VCaP (cell line): ENCODE results near the gene DUSP6.

ENCODE experiments used
- H3K27ac ChIP-seq: fragments of 450-650 bp; 2 replicates; pipeline ENCODE4 v1.5.1; 2017
- TF ChIP-seq, protein P1 (sequence below): fragments of 450-650 bp; conservative IDR thresholded peaks from 2 replicates; pipeline ENCODE4 v1.5.1; 2017; ENCODE audit warnings: mild to moderate bottlenecking, moderate library complexity

The DUSP6 gene

DNA sequence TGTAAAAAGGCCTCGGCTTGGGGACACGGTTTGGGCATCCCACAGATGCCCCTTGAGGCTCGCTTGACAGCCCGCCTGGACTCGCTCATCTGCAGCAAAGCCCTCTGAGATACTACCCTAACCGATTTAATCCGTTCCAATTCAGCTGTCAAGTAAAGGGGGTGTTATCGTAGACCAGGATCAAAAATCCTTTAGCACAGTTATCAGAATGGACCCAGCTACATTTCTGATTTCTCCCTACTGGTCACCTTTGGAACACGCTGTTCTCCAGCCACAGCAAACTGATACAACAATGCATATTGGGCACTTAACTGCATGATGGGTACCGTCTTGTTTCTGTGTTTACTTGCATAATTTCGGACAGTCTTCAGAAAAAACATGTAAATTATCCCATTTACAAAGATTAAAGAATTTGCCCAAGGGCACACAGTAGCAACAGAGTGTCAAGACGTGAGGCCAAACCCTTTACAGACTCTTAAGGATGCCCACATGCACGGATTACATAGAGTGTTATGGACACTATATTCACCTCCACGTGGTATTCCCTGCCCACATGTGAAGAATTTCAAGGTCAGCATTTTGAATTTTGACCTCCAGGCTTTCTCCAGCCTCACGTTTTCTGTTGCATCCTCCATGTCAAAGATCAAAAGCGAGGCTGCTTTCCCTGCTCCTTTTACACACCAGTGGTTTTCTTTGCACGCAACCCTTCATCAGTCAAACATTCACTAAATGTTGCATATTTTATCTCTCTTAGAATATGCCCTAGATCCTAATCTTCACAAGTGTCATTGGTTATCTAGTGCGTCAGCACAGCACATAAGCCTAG is 3.2 kb upstream of the DUSP6 start:
- no peak overlapping the region for H3K27ac ChIP-seq
- TF ChIP-seq, protein P1, sequence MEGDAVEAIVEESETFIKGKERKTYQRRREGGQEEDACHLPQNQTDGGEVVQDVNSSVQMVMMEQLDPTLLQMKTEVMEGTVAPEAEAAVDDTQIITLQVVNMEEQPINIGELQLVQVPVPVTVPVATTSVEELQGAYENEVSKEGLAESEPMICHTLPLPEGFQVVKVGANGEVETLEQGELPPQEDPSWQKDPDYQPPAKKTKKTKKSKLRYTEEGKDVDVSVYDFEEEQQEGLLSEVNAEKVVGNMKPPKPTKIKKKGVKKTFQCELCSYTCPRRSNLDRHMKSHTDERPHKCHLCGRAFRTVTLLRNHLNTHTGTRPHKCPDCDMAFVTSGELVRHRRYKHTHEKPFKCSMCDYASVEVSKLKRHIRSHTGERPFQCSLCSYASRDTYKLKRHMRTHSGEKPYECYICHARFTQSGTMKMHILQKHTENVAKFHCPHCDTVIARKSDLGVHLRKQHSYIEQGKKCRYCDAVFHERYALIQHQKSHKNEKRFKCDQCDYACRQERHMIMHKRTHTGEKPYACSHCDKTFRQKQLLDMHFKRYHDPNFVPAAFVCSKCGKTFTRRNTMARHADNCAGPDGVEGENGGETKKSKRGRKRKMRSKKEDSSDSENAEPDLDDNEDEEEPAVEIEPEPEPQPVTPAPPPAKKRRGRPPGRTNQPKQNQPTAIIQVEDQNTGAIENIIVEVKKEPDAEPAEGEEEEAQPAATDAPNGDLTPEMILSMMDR: peak; percentile 40

DNA sequence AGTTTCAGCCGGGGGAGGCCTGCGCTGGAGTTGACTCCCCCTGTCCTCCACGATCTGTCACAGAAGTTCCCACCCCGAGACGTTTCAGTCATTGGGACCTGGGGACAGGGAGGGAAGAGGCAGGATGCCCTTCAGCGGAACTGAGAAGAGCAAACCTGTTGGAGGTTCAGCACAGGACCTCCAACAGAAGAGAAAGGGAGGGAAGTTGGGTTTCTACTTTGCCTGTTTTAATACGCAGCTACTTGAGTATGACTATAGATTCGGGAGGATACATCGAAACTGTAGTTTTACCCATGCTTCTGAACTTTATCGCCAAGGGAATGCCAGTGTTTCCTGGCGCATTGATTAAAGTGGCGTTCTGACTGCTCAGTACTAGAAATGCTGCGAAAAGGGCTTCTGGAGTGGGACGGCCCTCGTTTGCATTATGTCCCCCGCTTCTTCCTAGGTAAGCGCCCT is 2.3 kb upstream of the DUSP6 start:
- TF ChIP-seq, protein P1: no peak
- peak overlapping the region; percentile 98 for H3K27ac ChIP-seq

DNA sequence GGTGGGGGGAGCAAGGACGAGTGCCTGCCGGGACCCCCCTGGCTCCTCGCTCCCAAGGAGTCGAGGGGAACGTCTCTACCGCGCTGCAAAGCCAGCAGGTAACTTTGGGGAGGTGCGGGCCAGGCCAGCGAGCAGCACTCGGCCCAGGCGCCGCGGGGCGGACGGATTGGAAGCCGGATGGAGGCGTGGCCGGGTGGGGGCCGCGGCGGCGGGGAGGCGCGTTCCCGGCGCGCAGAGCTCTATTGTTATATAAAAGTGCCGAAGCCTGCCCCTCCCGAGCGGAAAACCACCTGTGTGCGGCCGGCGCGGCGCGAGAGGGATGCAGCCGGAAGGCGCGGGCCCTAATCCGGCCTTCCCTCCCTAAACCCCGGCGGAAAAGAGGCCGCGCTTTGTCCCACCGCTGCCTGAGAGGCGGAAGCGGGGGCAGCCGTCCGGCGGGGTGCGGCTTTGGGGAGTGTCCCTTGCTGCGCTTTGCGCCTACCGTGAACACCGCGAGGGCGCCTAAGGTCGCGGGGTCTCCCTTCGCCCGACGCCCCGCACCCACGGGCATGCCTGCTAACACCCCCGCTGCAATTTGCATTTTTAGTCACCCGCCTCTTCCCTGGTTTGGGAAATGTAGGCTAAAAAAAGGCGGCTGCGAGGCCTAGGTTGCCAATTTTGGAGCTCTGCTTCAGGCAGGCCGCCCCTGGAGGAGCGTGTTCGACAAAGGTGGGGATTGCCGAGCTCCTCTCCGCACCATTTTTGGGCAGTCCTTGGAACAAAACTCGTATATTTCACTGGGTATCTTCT is 1.7 kb upstream of the DUSP6 start:
- H3K27ac ChIP-seq: peak overlapping the region; percentile 98
- TF ChIP-seq, protein P1: no peak

DNA sequence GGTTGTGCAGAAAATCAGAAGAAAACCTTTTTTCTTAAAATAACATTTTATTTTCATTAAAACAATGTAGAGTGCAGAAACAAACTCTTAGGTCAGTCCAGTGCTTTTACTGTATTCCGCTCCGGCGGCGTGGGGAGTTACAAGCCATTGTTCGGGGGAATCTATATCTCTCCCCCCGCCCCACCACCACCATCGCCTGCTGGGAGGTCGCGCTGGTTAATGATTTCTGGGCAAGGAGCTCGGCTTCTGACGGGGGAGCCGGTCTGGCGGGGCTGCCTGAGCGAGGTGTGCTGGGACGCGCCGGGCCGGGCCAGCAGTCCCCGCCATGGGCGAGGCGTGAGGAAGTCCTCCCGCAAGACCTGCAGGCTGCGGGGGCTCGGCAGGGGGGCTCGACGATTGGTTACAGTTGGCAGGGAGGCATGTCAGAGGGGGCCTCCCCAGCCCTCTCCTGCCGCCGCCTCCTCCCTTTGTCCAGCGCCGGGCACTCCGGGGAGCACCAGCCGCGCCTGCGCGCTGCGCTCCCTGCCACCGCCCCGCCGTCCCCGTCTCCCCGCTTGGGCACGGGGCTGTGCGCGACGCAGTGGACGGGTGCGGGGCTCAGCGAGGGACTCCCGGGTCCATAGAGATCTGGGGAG is 1.0 kb upstream of the DUSP6 start:
- TF ChIP-seq, protein P1: no peak
- peak overlapping the region; percentile 98 for H3K27ac ChIP-seq

DNA sequence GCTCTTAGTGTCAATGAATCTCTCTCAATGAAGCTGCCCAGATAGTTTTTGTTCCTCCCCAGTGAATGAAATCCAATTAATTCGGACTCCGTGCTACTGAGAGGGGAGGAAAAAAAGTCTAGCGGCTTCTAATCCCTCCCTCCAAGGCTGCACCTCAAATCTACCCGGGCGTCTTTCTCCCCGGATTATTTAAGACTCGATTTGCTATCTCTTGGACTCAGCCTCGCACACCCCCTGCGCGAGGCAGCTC is 134 bp downstream of the DUSP6 start:
- peak overlapping the region; percentile 98 for H3K27ac ChIP-seq
- TF ChIP-seq, protein P1: no peak

DNA sequence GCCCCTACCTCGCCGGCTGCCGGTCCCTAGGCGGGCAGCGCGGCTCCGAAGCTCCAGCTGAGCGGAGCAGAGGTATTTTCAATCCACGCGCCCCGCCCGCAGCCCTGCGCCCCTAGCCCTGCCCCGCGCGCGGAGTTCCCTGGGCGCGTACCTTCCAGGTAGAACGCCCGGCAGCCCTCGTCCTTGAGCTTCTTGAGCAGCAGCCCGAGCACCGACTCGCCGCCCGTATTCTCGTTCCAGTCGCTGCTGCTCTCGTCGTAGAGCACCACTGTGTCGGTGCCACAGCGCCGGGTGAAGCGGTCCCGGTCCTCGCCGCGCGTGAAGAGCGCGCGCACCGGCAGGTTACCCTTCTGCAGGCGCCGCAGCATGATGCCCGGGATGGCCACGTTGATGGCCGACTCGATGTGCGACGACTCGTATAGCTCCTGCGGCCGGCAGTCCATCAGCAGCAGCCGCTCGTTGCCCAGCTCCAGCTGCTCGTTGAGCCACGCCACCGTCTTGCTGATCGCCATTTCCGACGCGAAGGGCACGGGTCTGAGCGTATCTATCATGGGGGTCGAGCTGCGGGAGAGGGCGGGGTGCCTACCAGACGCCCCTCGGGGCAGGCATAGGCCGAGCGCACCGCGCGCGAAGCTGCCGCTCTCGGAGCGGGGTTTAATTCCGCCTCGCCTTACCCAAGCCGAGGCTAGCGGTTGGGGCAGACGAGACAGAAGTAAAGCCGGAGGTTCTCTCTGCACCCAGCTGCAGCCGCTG is 636 bp downstream of the DUSP6 start:
- TF ChIP-seq, protein P1: no peak
- H3K27ac ChIP-seq: peak overlapping the region; percentile 98
